Fibroblast of pulmonary artery (primary cell): Measurements from ENCODE around the gene EIF2AK2.

ENCODE experiments used
- DNase-seq: peaks from one replicate; pipeline ENCODE4 v3.0.0-alpha.2; 2010; ENCODE audit warnings: low read depth
- H3K4me3 ChIP-seq: replicated peaks from 2 replicates; pipeline ENCODE4 v1.5.1; 2011; ENCODE audit warnings: low read depth, mild to moderate bottlenecking, control low read depth, low read length, moderate library complexity
- CTCF ChIP-seq: IDR thresholded peaks from 2 replicates; pipeline ENCODE4 v1.5.1; 2011; ENCODE audit warnings: mild to moderate bottlenecking, control low read depth, low read length, inconsistent platforms; ENCODE audit errors: missing control alignments

The EIF2AK2 gene

GRCh38 chr2:37085731-37086147 is 71.0 kb downstream of the EIF2AK2 start:
- no peak for TF ChIP-seq CTCF
- no peak overlapping the region for H3K4me3 ChIP-seq
- DNase-seq, result peak; percentile 18

- H3K4me3 ChIP-seq, result peak overlapping the region; percentile 95
- TF ChIP-seq CTCF, result no peak
- no peak for DNase-seq
These were observed 72.0 kb downstream of the EIF2AK2 start for GRCh38 chr2:37084797-37085196.

- peak within 1 kb of the TSS; percentile 95 for H3K4me3 ChIP-seq
- no peak for TF ChIP-seq CTCF
- DNase-seq, result peak; percentile 98
These were observed 72.6 kb downstream of the EIF2AK2 start, which contains the start of the genes GPATCH11 and HEATR5B for GRCh38 chr2:37083873-37084794. Gene GPATCH11, plus strand, starts transcription at chr2:37084518. Its CDS starts 3,864 bp downstream, at chr2:37088382. Gene HEATR5B, minus strand, starts transcription at chr2:37084372. Its CDS starts 958 bp downstream, at chr2:37083414.

GRCh38 chr2:37080689-37081088 is 76.1 kb downstream of the EIF2AK2 start:
- no peak for TF ChIP-seq CTCF
- no peak overlapping the region for H3K4me3 ChIP-seq
- no peak for DNase-seq

GRCh38 chr2:37080266-37080665 is 76.5 kb downstream of the EIF2AK2 start:
- H3K4me3 ChIP-seq, result no peak overlapping the region
- no peak for TF ChIP-seq CTCF
- peak; percentile 18 for DNase-seq

- no peak for DNase-seq
- no peak for TF ChIP-seq CTCF
These were observed 85.8 kb downstream of the EIF2AK2 start for GRCh38 chr2:37070931-37071330.

More at GRCh38 chr2:37070931-37071330, 85.8 kb downstream of the EIF2AK2 start:
- H3K4me3 ChIP-seq, result no peak overlapping the region
